WTC11 (cell line): ENCODE measurements around the gene PRSS57. TPM values are rescaled to one million over a fixed set of nuclear protein-coding genes. Genes with fewer than 3 reads are reported as not detected.

ENCODE experiments used
- ATAC-seq: fragments of 200-7000 bp; cut with Tn5 transposase; 2 replicates; pipeline ENCODE4 v1.10.0; 2021; ENCODE audit warnings: mild to moderate bottlenecking, moderate library complexity
- CTCF ChIA-PET: fragments of 300-600 bp; sonication (Branson Sonifier 250); formaldehyde crosslinking; loops from one replicate; lab custom pipeline; 2021; ENCODE audit warnings: antibody characterized with exemption; lab: Charles Lee
- POLR2A ChIA-PET: fragments of 350-600 bp; sonication (Branson Sonifier 250); formaldehyde crosslinking; loops from one replicate; lab custom pipeline; 2021; ENCODE audit warnings: antibody characterized with exemption; lab: Charles Lee
- DNase-seq: peaks from one replicate; pipeline ENCODE4 v3.0.0; 2021; ENCODE audit warnings: low spot score
- H3K27ac Mint-ChIP-seq: 2 replicates; pipeline ENCODE4 v1.8.0; 2021; ENCODE audit warnings: mixed read lengths
- H3K27me3 Mint-ChIP-seq: 2 replicates; pipeline ENCODE4 v1.8.0; 2021; ENCODE audit warnings: low read depth, mild to moderate bottlenecking, moderate library complexity, mixed read lengths
- H3K36me3 Mint-ChIP-seq: 2 replicates; pipeline ENCODE4 v1.8.0; 2021; ENCODE audit warnings: mixed read lengths
- H3K4me1 Mint-ChIP-seq: 2 replicates; pipeline ENCODE4 v1.8.0; 2022; ENCODE audit warnings: mixed read lengths
- H3K4me3 Mint-ChIP-seq: 2 replicates; pipeline ENCODE4 v1.8.0; 2021; ENCODE audit warnings: mild to moderate bottlenecking, moderate library complexity, mixed read lengths
- H3K9me3 Mint-ChIP-seq: 2 replicates; pipeline ENCODE4 v1.8.0; 2021; ENCODE audit warnings: mixed read lengths
- ELF4 ChIP-seq: sonication (generic); formaldehyde crosslinking; IDR thresholded peaks from 2 replicates; pipeline ENCODE4 v1.8.1; 2022; ENCODE audit warnings: low read depth, mild to moderate bottlenecking, moderate library complexity, missing genetic modification reagents
- GTF2I ChIP-seq: fragments of 250-450 bp; sonication (Bioruptor Pico); conservative IDR thresholded peaks from 2 replicates; pipeline ENCODE4 v1.4.0; 2021; ENCODE audit warnings: mild to moderate bottlenecking
- NFYB ChIP-seq: sonication (generic); formaldehyde crosslinking; conservative IDR thresholded peaks from 2 replicates; pipeline ENCODE4 v1.8.0; 2022; ENCODE audit warnings: low read depth, missing genetic modification reagents
- OVOL2 ChIP-seq: fragments of 250-450 bp; sonication (Bioruptor Pico); IDR thresholded peaks from 2 replicates; pipeline ENCODE4 v1.9.0; 2021; ENCODE audit warnings: mild to moderate bottlenecking, borderline replicate concordance
- SMAD3 ChIP-seq: sonication (generic); formaldehyde crosslinking; IDR thresholded peaks from 2 replicates; pipeline ENCODE4 v1.8.0; 2022; ENCODE audit warnings: missing genetic modification reagents, mild to moderate bottlenecking, borderline replicate concordance
- SP1 ChIP-seq: sonication (generic); formaldehyde crosslinking; conservative IDR thresholded peaks from 2 replicates; pipeline ENCODE4 v1.8.1; 2022; ENCODE audit warnings: missing genetic modification reagents
- ZNF263 ChIP-seq: sonication (generic); formaldehyde crosslinking; IDR thresholded peaks from 2 replicates; pipeline ENCODE4 v1.8.1; 2022; ENCODE audit warnings: low read depth, mild to moderate bottlenecking, moderate library complexity, missing genetic modification reagents
- ZNF416 ChIP-seq: fragments of 250-450 bp; sonication (Bioruptor Pico); IDR thresholded peaks from 2 replicates; pipeline ENCODE4 v1.9.0; 2021; ENCODE audit warnings: mild to moderate bottlenecking, inconsistent platforms
- total RNA-seq: library from RNA; stranded (reverse); gene quantifications from 3 replicates; pipeline ENCODE4 v1.2.3, GENCODE V29; 2021
- TF ChIP-seq, protein P1 (sequence below): sonication (generic); formaldehyde crosslinking; IDR thresholded peaks from 2 replicates; pipeline ENCODE4 v1.8.1; 2022; ENCODE audit warnings: mild to moderate bottlenecking, moderate library complexity, missing genetic modification reagents
- TF ChIP-seq, protein P2 (sequence below): sonication (generic); formaldehyde crosslinking; IDR thresholded peaks from 2 replicates; pipeline ENCODE4 v1.8.0; 2023; ENCODE audit warnings: missing genetic modification reagents, mild to moderate bottlenecking, borderline replicate concordance
- TF ChIP-seq, protein P3 (sequence below): fragments of 250-450 bp; sonication (Bioruptor Pico); IDR thresholded peaks from 2 replicates; pipeline ENCODE4 v1.9.0; 2021; ENCODE audit warnings: mild to moderate bottlenecking, borderline replicate concordance
- TF ChIP-seq, protein P4 (sequence below): sonication (generic); formaldehyde crosslinking; IDR thresholded peaks from 2 replicates; pipeline ENCODE4 v1.8.1; 2023; ENCODE audit warnings: mild to moderate bottlenecking, missing genetic modification reagents, moderate library complexity

The PRSS57 gene
- total RNA-seq, 1 experiment from 2014 or later = not detected

DNA sequence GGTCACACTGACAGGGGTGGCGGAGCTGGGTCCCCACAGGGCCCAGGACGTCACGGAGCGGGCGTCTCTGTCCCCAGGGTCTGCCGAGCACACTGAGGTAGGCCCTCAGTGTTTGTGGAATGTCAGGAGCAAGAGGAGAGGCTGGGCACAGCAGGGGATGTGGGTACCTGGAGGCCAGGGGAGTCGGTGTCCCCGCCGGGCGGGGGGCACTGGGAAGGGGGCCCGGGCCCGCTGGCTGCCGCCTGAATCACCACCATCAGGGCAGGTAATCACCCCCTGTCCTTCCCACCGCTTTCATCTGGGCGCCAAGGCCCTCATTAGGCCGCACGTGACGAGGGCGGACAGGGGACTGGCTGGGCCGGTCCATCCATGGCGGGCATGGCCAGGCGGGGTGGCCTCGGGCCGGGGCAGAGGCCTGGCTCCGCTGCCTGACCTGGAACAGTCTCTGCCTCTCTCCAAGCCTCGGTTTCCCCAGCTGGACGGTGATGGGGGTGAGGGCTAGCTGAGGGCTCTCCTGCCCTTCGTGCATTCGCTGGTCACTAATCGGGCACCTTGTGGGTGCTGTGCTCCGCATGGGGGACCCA lies 54.6 kb downstream of the PRSS57 start:
- no peaks in the 10 kb centered on the region; the same call in 1 of the 2 replicates for H3K36me3 Mint-ChIP-seq
- peaks cover 4% of the 10 kb centered on the region; the same call in 1 of the 2 replicates for H3K9me3 Mint-ChIP-seq
- peak overlapping the region; percentile 43; the same call in 1 of the 2 replicates for H3K4me3 Mint-ChIP-seq
- H3K27ac Mint-ChIP-seq = no peak overlapping the region
- CTCF ChIA-PET = interaction anchor here (0.6 to 0.8 kb wide), 2 partner anchors 26 to 134 kb away, joined by 3 to 5 read pairs; no protein-coding TSS in a partner anchor
- ATAC-seq = no peak
- TF ChIP-seq, protein P1, sequence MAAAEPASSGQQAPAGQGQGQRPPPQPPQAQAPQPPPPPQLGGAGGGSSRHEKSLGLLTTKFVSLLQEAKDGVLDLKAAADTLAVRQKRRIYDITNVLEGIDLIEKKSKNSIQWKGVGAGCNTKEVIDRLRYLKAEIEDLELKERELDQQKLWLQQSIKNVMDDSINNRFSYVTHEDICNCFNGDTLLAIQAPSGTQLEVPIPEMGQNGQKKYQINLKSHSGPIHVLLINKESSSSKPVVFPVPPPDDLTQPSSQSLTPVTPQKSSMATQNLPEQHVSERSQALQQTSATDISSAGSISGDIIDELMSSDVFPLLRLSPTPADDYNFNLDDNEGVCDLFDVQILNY (CRISPR knock-in tag) = 0 out of 2 replicates have a peak, but pooled peaks have one; percentile 43
- TF ChIP-seq ZNF416 = no peak
- TF ChIP-seq, all 79 proteins: peak for 1
- peaks cover 26% of the 10 kb centered on the region for H3K27me3 Mint-ChIP-seq
- H3K4me1 Mint-ChIP-seq = peaks cover 4% of the 10 kb centered on the region
- DNase-seq = no peak
- POLR2A ChIA-PET = no interaction called here

DNA sequence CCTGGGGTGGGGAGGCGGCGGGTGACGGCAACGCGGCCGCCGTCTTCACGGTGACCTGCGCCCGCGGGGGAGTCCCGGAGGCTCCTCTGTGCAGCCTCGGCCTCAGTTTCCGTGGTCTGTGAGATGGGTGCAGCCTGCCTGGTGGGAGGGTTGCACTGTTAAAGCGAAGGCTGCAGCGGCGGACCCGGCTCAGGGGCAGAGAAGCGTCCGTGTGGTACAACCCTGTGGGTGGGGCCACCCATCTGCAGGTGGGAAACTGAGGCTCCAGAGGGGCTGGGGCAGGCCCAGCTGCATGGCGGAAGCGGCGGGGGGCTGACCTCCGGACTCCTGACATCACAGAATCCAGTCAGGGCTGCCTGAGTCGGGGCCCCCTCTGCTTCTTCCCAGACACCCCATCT lies 55.1 kb downstream of the PRSS57 start:
- DNase-seq = no peak
- Mint-ChIP-seq H3K4me3 (peak overlapping the region; percentile 43), H3K27me3 (peaks cover 26% of the 10 kb centered on the region), H3K36me3 (no peaks in the 10 kb centered on the region; the same call in 1 of the 2 replicates), H3K4me1 (peaks cover 4% of the 10 kb centered on the region), H3K27ac (no peak overlapping the region), H3K9me3 (peaks cover 4% of the 10 kb centered on the region; the same call in 1 of the 2 replicates)
- ChIA-PET CTCF (no interaction called here), POLR2A (no interaction called here)
- TF ChIP-seq, protein P2, sequence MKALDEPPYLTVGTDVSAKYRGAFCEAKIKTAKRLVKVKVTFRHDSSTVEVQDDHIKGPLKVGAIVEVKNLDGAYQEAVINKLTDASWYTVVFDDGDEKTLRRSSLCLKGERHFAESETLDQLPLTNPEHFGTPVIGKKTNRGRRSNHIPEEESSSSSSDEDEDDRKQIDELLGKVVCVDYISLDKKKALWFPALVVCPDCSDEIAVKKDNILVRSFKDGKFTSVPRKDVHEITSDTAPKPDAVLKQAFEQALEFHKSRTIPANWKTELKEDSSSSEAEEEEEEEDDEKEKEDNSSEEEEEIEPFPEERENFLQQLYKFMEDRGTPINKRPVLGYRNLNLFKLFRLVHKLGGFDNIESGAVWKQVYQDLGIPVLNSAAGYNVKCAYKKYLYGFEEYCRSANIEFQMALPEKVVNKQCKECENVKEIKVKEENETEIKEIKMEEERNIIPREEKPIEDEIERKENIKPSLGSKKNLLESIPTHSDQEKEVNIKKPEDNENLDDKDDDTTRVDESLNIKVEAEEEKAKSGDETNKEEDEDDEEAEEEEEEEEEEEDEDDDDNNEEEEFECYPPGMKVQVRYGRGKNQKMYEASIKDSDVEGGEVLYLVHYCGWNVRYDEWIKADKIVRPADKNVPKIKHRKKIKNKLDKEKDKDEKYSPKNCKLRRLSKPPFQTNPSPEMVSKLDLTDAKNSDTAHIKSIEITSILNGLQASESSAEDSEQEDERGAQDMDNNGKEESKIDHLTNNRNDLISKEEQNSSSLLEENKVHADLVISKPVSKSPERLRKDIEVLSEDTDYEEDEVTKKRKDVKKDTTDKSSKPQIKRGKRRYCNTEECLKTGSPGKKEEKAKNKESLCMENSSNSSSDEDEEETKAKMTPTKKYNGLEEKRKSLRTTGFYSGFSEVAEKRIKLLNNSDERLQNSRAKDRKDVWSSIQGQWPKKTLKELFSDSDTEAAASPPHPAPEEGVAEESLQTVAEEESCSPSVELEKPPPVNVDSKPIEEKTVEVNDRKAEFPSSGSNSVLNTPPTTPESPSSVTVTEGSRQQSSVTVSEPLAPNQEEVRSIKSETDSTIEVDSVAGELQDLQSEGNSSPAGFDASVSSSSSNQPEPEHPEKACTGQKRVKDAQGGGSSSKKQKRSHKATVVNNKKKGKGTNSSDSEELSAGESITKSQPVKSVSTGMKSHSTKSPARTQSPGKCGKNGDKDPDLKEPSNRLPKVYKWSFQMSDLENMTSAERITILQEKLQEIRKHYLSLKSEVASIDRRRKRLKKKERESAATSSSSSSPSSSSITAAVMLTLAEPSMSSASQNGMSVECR (CRISPR knock-in tag) = no peak
- TF ChIP-seq SMAD3 (CRISPR knock-in tag) (no peak), ZNF263 (CRISPR knock-in tag) (no peak), GTF2I (CRISPR knock-in tag) (0 out of 2 replicates have a peak, but pooled peaks have one; percentile 59)
- TF ChIP-seq, protein P3, sequence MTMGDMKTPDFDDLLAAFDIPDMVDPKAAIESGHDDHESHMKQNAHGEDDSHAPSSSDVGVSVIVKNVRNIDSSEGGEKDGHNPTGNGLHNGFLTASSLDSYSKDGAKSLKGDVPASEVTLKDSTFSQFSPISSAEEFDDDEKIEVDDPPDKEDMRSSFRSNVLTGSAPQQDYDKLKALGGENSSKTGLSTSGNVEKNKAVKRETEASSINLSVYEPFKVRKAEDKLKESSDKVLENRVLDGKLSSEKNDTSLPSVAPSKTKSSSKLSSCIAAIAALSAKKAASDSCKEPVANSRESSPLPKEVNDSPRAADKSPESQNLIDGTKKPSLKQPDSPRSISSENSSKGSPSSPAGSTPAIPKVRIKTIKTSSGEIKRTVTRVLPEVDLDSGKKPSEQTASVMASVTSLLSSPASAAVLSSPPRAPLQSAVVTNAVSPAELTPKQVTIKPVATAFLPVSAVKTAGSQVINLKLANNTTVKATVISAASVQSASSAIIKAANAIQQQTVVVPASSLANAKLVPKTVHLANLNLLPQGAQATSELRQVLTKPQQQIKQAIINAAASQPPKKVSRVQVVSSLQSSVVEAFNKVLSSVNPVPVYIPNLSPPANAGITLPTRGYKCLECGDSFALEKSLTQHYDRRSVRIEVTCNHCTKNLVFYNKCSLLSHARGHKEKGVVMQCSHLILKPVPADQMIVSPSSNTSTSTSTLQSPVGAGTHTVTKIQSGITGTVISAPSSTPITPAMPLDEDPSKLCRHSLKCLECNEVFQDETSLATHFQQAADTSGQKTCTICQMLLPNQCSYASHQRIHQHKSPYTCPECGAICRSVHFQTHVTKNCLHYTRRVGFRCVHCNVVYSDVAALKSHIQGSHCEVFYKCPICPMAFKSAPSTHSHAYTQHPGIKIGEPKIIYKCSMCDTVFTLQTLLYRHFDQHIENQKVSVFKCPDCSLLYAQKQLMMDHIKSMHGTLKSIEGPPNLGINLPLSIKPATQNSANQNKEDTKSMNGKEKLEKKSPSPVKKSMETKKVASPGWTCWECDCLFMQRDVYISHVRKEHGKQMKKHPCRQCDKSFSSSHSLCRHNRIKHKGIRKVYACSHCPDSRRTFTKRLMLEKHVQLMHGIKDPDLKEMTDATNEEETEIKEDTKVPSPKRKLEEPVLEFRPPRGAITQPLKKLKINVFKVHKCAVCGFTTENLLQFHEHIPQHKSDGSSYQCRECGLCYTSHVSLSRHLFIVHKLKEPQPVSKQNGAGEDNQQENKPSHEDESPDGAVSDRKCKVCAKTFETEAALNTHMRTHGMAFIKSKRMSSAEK (CRISPR knock-in tag) = no peak
- no peak for ATAC-seq

DNA sequence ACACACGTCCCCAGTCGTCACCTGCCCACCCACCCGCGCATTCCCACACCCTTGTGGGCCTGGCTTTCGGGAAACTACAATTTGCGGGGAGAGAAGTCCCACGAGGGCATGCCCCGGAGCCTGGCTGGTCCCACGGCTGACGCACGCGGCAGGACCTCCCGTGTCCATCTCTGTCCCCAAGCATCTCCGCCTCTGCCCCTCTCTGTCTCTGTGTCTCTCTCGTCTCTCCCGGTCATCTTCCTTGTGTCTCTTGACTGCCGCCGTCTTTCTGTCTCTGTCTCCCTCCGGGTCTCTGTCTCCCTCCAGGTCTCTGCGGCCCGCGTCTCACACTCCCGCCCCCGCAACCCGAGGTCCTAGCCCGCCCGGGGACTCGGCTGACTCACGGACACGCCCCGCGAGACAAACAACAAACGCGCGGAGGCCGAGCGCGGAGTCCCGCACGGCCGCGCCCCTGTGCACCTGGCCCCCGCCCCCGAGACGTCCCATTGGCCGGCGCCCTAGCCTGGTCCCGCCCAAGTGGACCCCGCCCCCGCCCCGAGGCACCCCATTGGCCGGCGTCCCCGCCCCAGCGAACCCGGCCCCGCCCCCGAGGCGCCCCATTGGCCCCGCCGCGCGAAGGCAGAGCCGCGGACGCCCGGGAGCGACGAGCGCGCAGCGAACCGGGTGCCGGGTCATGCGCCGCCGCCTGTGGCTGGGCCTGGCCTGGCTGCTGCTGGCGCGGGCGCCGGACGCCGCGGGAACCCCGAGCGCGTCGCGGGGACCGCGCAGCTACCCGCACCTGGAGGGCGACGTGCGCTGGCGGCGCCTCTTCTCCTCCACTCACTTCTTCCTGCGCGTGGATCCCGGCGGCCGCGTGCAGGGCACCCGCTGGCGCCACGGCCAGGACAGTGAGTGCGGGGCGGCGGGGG lies 55.7 kb downstream of the PRSS57 start, which contains the start of gene FGF22:
FGF22 (plus strand) TSS at position 627 of the 908 bp plus-strand sequence; CDS start at position 674, 47 bp downstream.
- Mint-ChIP-seq H3K9me3 (peaks cover 4% of the 10 kb centered on the region; the same call in 1 of the 2 replicates), H3K27ac (no peak within 1 kb of the TSS), H3K4me1 (peaks cover 4% of the 10 kb centered on the region), H3K36me3 (no peaks in the 10 kb centered on the region), H3K27me3 (peaks cover 26% of the 10 kb centered on the region), H3K4me3 (peak within 1 kb of the TSS; percentile 76)
- POLR2A ChIA-PET = no interaction called here
- ATAC-seq = peak; percentile 92
- DNase-seq = peak; percentile 93
- CTCF ChIA-PET = no interaction called here
- TF ChIP-seq, protein P4, sequence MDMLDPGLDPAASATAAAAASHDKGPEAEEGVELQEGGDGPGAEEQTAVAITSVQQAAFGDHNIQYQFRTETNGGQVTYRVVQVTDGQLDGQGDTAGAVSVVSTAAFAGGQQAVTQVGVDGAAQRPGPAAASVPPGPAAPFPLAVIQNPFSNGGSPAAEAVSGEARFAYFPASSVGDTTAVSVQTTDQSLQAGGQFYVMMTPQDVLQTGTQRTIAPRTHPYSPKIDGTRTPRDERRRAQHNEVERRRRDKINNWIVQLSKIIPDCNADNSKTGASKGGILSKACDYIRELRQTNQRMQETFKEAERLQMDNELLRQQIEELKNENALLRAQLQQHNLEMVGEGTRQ (CRISPR knock-in tag) = 0 out of 2 replicates have a peak, but pooled peaks have one; percentile 38
- TF ChIP-seq NFYB (CRISPR knock-in tag) (peak; percentile 78), OVOL2 (CRISPR knock-in tag) (no peak), SP1 (peak; percentile 89), ELF4 (no peak)
- TF ChIP-seq, protein P1 (CRISPR knock-in tag) = peak; percentile 27; the same call in 1 of the 2 replicates
